GM23338 (cell line): ENCODE measurements around the gene FETUB. TPM values are rescaled to one million over a fixed set of nuclear protein-coding genes. Genes with fewer than 3 reads are reported as not detected.

Source experiments
- ATAC-seq: fragments of 200-7000 bp; cut with Tn5 transposase; 3 replicates; pipeline ENCODE4 v1.9.1; 2020
- DNase-seq: peaks from one replicate; pipeline ENCODE4 v3.0.0-alpha.2; 2015; ENCODE audit warnings: low spot score
- H2AFZ ChIP-seq: fragments of 200-600 bp; sonication (generic); 2 replicates; pipeline ENCODE4 v1.8.0; 2016; ENCODE audit warnings: antibody characterized with exemption, mild to moderate bottlenecking, moderate library complexity
- H3F3A ChIP-seq: fragments of 200-600 bp; sonication (generic); replicated peaks from 2 replicates; pipeline ENCODE4 v1.8.0; 2017; ENCODE audit warnings: antibody characterized with exemption, mixed run types, low read depth
- H3K27ac ChIP-seq: fragments of 200-600 bp; sonication (generic); 2 replicates; pipeline ENCODE4 v1.6.1; 2016; ENCODE audit warnings: low read depth
- H3K27me3 ChIP-seq: fragments of 200-600 bp; sonication (generic); 2 replicates; pipeline ENCODE4 v1.8.0; 2016; ENCODE audit warnings: mild to moderate bottlenecking, mixed run types, moderate library complexity; ENCODE audit not compliant: insufficient read depth
- H3K36me3 ChIP-seq: fragments of 200-600 bp; sonication (generic); 2 replicates; pipeline ENCODE4 v1.8.0; 2016; ENCODE audit warnings: mild to moderate bottlenecking; ENCODE audit not compliant: insufficient read depth
- H3K4me1 ChIP-seq: fragments of 200-600 bp; sonication (generic); 2 replicates; pipeline ENCODE4 v1.8.0; 2016; ENCODE audit warnings: mild to moderate bottlenecking, moderate library complexity; ENCODE audit not compliant: insufficient read depth
- H3K4me2 ChIP-seq: fragments of 200-600 bp; sonication (generic); 2 replicates; pipeline ENCODE4 v1.7.1; 2017; ENCODE audit warnings: mixed run types
- H3K4me3 ChIP-seq: fragments of 200-600 bp; sonication (generic); 2 replicates; pipeline ENCODE4 v1.6.1; 2016; ENCODE audit warnings: mixed run types
- H3K79me2 ChIP-seq: fragments of 200-600 bp; sonication (generic); replicated peaks from 2 replicates; pipeline ENCODE4 v1.8.0; 2017; ENCODE audit warnings: mild to moderate bottlenecking; ENCODE audit not compliant: insufficient read depth
- H3K9me2 ChIP-seq: fragments of 200-600 bp; sonication (generic); 2 replicates; pipeline ENCODE4 v1.8.0; 2017; ENCODE audit not compliant: insufficient read depth
- H4K20me1 ChIP-seq: fragments of 200-600 bp; sonication (generic); replicated peaks from 2 replicates; pipeline ENCODE4 v1.8.0; 2017; ENCODE audit warnings: mild to moderate bottlenecking; ENCODE audit not compliant: insufficient read depth
- H3K27ac Mint-ChIP-seq: 2 replicates; pipeline ENCODE4 v1.8.0; 2020; ENCODE audit warnings: inconsistent platforms, mild to moderate bottlenecking, moderate library complexity, mixed read lengths
- H3K27me3 Mint-ChIP-seq: 3 replicates; pipeline ENCODE4 v1.8.0; 2022; ENCODE audit warnings: low read depth, mild to moderate bottlenecking, moderate library complexity, mixed read lengths, inconsistent platforms; ENCODE audit not compliant: insufficient read depth, poor library complexity
- H3K36me3 Mint-ChIP-seq: 3 replicates; pipeline ENCODE4 v1.8.0; 2021; ENCODE audit warnings: low read depth, mild to moderate bottlenecking, inconsistent platforms, moderate library complexity, mixed read lengths
- H3K4me1 Mint-ChIP-seq: 3 replicates; pipeline ENCODE4 v1.8.0; 2020; ENCODE audit warnings: mild to moderate bottlenecking, inconsistent platforms, mixed read lengths
- H3K4me3 Mint-ChIP-seq: 3 replicates; pipeline ENCODE4 v1.8.0; 2021; ENCODE audit warnings: moderate library complexity, mild to moderate bottlenecking, inconsistent platforms, mixed read lengths
- H3K9me3 Mint-ChIP-seq: 3 replicates; pipeline ENCODE4 v1.8.0; 2020; ENCODE audit warnings: moderate library complexity, mild to moderate bottlenecking, inconsistent platforms, mixed read lengths
- CREB1 ChIP-seq: fragments of 250-450 bp; sonication (Bioruptor Pico); IDR thresholded peaks from 2 replicates; pipeline ENCODE4 v1.5.0; 2020; ENCODE audit warnings: low read depth, mild to moderate bottlenecking, moderate library complexity
- EZH2 ChIP-seq: fragments of 200-600 bp; sonication (generic); IDR thresholded peaks from one replicate; pipeline ENCODE4 v1.8.0; 2017; ENCODE audit warnings: antibody characterized with exemption, mild to moderate bottlenecking, low read depth; ENCODE audit not compliant: unreplicated experiment
- EZH2phosphoT487 ChIP-seq: fragments of 200-600 bp; sonication (generic); IDR thresholded peaks from one replicate; pipeline ENCODE4 v1.8.1; 2018; ENCODE audit warnings: antibody characterized with exemption; ENCODE audit not compliant: unreplicated experiment
- JUNB ChIP-seq: IDR thresholded peaks from one replicate; pipeline ENCODE4 v1.6.1; 2016; ENCODE audit warnings: antibody characterized with exemption; ENCODE audit not compliant: unreplicated experiment
- NANOG ChIP-seq: IDR thresholded peaks from 2 replicates; pipeline ENCODE4 v1.6.1; 2016; ENCODE audit warnings: antibody characterized with exemption, borderline replicate concordance
- POLR2AphosphoS5 ChIP-seq: IDR thresholded peaks from 2 replicates; pipeline ENCODE4 v1.6.1; 2016; ENCODE audit warnings: antibody characterized with exemption, low read depth
- STAT1 ChIP-seq: IDR thresholded peaks from one replicate; pipeline ENCODE4 v1.6.1; 2016; ENCODE audit warnings: antibody characterized with exemption; ENCODE audit not compliant: unreplicated experiment
- ZNF114 ChIP-seq: fragments of 250-450 bp; sonication (Bioruptor Pico); IDR thresholded peaks from 2 replicates; pipeline ENCODE4 v1.5.0; 2020; ENCODE audit warnings: mild to moderate bottlenecking, moderate library complexity
- ZNF331 ChIP-seq: fragments of 250-450 bp; sonication (Bioruptor Pico); IDR thresholded peaks from 2 replicates; pipeline ENCODE4 v1.5.0; 2020; ENCODE audit warnings: low read depth, mild to moderate bottlenecking, moderate library complexity
- polyA plus RNA-seq: library from polyadenylated mRNA; unstranded; fragments of >200 nt; fragmentation: Nextera tagmentation; extraction: Ambion mirVana; gene quantifications from 2 replicates; pipeline ENCODE4 v1.2.1, GENCODE V29; 2016
- total RNA-seq: library from RNA; depleted of rRNA; stranded (reverse); fragments of >200 nt; shearing (Covaris generic); gene quantifications from 2 replicates; pipeline ENCODE4 v1.2.3, GENCODE V29; 2014
- TF ChIP-seq, protein P1 (sequence below): IDR thresholded peaks from one replicate; pipeline ENCODE4 v1.6.1; 2018; ENCODE audit warnings: antibody characterized with exemption; ENCODE audit not compliant: unreplicated experiment
- TF ChIP-seq, protein P2 (sequence below), 2 experiments: fragments of 200-600 bp in 1 of 2; sonication (generic) in 1 of 2; conservative IDR thresholded peaks; 2 replicates each; pipeline versions ENCODE4 v1.5.1 to v1.6.1; 2016 to 2017; ENCODE audit warnings: antibody characterized with exemption in 2 of 2, low read depth in 2 of 2, mild to moderate bottlenecking in 2 of 2, moderate library complexity in 1 of 2
- TF ChIP-seq, protein P3 (sequence below): fragments of 250-450 bp; sonication (Bioruptor Pico); IDR thresholded peaks from 2 replicates; pipeline ENCODE4 v1.5.0; 2020; ENCODE audit warnings: mild to moderate bottlenecking, moderate library complexity

Gene FETUB
- total and polyA plus RNA-seq, 2 experiments from 2014 or later = 0.26 TPM; not detected in 1

DNA sequence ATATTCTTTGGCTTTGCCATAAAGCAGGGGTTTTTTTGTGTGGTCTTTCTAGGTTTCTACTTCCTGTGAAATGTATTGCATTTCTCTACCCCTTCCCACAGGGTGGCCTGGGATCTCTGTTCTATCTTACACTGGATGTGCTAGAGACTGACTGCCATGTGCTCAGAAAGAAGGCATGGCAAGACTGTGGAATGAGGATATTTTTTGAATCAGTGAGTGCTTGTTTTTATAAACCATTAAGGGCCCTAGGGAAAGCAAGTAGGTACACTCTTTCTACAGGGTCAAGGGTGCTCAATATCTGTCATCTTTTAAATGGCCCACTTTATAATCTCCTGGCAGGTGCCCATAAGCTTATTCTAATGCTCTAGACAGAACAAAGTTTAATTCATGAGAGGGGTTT lies 730 bp downstream of the FETUB start:
- Mint-ChIP-seq H3K4me3 (no peak overlapping the region), H3K27me3 (peaks cover 3% of the 10 kb centered on the region), H3K27ac (no peak overlapping the region), H3K9me3 (no peaks in the 10 kb centered on the region), H3K36me3 (no peaks in the 10 kb centered on the region), H3K4me1 (peaks cover 29% of the 10 kb centered on the region)
- TF ChIP-seq, protein P1, sequence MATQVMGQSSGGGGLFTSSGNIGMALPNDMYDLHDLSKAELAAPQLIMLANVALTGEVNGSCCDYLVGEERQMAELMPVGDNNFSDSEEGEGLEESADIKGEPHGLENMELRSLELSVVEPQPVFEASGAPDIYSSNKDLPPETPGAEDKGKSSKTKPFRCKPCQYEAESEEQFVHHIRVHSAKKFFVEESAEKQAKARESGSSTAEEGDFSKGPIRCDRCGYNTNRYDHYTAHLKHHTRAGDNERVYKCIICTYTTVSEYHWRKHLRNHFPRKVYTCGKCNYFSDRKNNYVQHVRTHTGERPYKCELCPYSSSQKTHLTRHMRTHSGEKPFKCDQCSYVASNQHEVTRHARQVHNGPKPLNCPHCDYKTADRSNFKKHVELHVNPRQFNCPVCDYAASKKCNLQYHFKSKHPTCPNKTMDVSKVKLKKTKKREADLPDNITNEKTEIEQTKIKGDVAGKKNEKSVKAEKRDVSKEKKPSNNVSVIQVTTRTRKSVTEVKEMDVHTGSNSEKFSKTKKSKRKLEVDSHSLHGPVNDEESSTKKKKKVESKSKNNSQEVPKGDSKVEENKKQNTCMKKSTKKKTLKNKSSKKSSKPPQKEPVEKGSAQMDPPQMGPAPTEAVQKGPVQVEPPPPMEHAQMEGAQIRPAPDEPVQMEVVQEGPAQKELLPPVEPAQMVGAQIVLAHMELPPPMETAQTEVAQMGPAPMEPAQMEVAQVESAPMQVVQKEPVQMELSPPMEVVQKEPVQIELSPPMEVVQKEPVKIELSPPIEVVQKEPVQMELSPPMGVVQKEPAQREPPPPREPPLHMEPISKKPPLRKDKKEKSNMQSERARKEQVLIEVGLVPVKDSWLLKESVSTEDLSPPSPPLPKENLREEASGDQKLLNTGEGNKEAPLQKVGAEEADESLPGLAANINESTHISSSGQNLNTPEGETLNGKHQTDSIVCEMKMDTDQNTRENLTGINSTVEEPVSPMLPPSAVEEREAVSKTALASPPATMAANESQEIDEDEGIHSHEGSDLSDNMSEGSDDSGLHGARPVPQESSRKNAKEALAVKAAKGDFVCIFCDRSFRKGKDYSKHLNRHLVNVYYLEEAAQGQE = no peak
- no peak for TF ChIP-seq POLR2AphosphoS5
- TF ChIP-seq, protein P2, sequence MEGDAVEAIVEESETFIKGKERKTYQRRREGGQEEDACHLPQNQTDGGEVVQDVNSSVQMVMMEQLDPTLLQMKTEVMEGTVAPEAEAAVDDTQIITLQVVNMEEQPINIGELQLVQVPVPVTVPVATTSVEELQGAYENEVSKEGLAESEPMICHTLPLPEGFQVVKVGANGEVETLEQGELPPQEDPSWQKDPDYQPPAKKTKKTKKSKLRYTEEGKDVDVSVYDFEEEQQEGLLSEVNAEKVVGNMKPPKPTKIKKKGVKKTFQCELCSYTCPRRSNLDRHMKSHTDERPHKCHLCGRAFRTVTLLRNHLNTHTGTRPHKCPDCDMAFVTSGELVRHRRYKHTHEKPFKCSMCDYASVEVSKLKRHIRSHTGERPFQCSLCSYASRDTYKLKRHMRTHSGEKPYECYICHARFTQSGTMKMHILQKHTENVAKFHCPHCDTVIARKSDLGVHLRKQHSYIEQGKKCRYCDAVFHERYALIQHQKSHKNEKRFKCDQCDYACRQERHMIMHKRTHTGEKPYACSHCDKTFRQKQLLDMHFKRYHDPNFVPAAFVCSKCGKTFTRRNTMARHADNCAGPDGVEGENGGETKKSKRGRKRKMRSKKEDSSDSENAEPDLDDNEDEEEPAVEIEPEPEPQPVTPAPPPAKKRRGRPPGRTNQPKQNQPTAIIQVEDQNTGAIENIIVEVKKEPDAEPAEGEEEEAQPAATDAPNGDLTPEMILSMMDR (conservative IDR thresholded peaks at IDR 0.05; ENCODE audit: low read depth in 2 of 2) = no peak
- TF ChIP-seq EZH2phosphoT487 = no peak
- TF ChIP-seq JUNB = no peak
- TF ChIP-seq STAT1 = no peak
- TF ChIP-seq EZH2 = no peak
- TF ChIP-seq, protein P3, sequence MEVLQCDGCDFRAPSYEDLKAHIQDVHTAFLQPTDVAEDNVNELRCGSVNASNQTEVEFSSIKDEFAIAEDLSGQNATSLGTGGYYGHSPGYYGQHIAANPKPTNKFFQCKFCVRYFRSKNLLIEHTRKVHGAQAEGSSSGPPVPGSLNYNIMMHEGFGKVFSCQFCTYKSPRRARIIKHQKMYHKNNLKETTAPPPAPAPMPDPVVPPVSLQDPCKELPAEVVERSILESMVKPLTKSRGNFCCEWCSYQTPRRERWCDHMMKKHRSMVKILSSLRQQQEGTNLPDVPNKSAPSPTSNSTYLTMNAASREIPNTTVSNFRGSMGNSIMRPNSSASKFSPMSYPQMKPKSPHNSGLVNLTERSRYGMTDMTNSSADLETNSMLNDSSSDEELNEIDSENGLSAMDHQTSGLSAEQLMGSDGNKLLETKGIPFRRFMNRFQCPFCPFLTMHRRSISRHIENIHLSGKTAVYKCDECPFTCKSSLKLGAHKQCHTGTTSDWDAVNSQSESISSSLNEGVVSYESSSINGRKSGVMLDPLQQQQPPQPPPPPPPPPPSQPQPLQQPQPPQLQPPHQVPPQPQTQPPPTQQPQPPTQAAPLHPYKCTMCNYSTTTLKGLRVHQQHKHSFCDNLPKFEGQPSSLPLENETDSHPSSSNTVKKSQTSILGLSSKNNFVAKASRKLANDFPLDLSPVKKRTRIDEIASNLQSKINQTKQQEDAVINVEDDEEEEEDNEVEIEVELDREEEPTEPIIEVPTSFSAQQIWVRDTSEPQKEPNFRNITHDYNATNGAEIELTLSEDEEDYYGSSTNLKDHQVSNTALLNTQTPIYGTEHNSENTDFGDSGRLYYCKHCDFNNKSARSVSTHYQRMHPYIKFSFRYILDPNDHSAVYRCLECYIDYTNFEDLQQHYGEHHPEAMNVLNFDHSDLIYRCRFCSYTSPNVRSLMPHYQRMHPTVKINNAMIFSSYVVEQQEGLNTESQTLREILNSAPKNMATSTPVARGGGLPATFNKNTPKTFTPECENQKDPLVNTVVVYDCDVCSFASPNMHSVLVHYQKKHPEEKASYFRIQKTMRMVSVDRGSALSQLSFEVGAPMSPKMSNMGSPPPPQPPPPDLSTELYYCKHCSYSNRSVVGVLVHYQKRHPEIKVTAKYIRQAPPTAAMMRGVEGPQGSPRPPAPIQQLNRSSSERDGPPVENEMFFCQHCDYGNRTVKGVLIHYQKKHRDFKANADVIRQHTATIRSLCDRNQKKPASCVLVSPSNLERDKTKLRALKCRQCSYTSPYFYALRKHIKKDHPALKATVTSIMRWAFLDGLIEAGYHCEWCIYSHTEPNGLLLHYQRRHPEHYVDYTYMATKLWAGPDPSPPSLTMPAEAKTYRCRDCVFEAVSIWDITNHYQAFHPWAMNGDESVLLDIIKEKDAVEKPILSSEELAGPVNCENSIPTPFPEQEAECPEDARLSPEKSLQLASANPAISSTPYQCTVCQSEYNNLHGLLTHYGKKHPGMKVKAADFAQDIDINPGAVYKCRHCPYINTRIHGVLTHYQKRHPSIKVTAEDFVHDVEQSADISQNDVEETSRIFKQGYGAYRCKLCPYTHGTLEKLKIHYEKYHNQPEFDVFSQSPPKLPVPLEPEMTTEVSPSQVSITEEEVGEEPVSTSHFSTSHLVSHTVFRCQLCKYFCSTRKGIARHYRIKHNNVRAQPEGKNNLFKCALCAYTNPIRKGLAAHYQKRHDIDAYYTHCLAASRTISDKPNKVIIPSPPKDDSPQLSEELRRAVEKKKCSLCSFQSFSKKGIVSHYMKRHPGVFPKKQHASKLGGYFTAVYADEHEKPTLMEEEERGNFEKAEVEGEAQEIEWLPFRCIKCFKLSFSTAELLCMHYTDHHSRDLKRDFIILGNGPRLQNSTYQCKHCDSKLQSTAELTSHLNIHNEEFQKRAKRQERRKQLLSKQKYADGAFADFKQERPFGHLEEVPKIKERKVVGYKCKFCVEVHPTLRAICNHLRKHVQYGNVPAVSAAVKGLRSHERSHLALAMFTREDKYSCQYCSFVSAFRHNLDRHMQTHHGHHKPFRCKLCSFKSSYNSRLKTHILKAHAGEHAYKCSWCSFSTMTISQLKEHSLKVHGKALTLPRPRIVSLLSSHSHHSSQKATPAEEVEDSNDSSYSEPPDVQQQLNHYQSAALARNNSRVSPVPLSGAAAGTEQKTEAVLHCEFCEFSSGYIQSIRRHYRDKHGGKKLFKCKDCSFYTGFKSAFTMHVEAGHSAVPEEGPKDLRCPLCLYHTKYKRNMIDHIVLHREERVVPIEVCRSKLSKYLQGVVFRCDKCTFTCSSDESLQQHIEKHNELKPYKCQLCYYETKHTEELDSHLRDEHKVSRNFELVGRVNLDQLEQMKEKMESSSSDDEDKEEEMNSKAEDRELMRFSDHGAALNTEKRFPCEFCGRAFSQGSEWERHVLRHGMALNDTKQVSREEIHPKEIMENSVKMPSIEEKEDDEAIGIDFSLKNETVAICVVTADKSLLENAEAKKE = no peak
- TF ChIP-seq NANOG = no peak
- TF ChIP-seq ZNF114 (CRISPR knock-in tag) = no peak
- no peak for TF ChIP-seq ZNF331 (CRISPR knock-in tag)
- no peak for TF ChIP-seq CREB1 (CRISPR knock-in tag)
- H3K27me3 ChIP-seq = no peaks in the 10 kb centered on the region
- no peak for DNase-seq
- H3K27ac ChIP-seq = no peak overlapping the region
- H3K79me2 ChIP-seq = no peaks in the 10 kb centered on the region
- no peak overlapping the region for H3K4me3 ChIP-seq
- no peaks in the 10 kb centered on the region for H3F3A ChIP-seq
- H3K36me3 ChIP-seq = no peaks in the 10 kb centered on the region
- peak; percentile 35; the same call in 2 of the 3 replicates for ATAC-seq
- peak overlapping the region; percentile 53; the same call in 1 of the 2 replicates for H3K4me2 ChIP-seq
- H3K4me1 ChIP-seq = peaks cover 33% of the 10 kb centered on the region
- no peaks in the 10 kb centered on the region for H4K20me1 ChIP-seq
- peak overlapping the region; percentile 96 for H2AFZ ChIP-seq
- H3K9me2 ChIP-seq = no peaks in the 10 kb centered on the region
